ENCODE results near the gene CACNA1C.

CACNA1C gene

GRCh38 chr12:2686280-2686646 is 633.5 kb downstream of the CACNA1C start:
- DNase-seq (ENCODE audit: low read depth) = no peak
- TF ChIP-seq CTCF (IDR thresholded peaks at IDR 0.05; ENCODE audit: low read depth, low read length, missing control alignments) = no peak
- no peak overlapping the region for H3K4me3 ChIP-seq (ENCODE audit: low read depth, low read length)
- in situ Hi-C loops (cut with HindIII; ENCODE audit: low sequenced_read_pairs) = no loop called here

GRCh38 chr12:2687058-2687457 is 634.3 kb downstream of the CACNA1C start:
- no peak for TF ChIP-seq CTCF (IDR thresholded peaks at IDR 0.05; ENCODE audit: low read depth, low read length, missing control alignments)
- in situ Hi-C loops (cut with HindIII; ENCODE audit: low sequenced_read_pairs) = no loop called here
- H3K4me3 ChIP-seq (ENCODE audit: low read depth, low read length) = no peak overlapping the region
- DNase-seq (ENCODE audit: low read depth) = no peak

GRCh38 chr12:2687726-2688125 is 634.9 kb downstream of the CACNA1C start:
- DNase-seq (ENCODE audit: low read depth) = no peak
- no peak for TF ChIP-seq CTCF (IDR thresholded peaks at IDR 0.05; ENCODE audit: low read depth, low read length, missing control alignments)
- in situ Hi-C loops (cut with HindIII; ENCODE audit: low sequenced_read_pairs) = no loop called here
- H3K4me3 ChIP-seq (ENCODE audit: low read depth, low read length) = no peak overlapping the region

GRCh38 chr12:2688381-2688931 is 635.7 kb downstream of the CACNA1C start:
- DNase-seq (ENCODE audit: low read depth) = no peak
- H3K4me3 ChIP-seq (ENCODE audit: low read depth, low read length) = no peak overlapping the region
- in situ Hi-C loops (cut with HindIII; ENCODE audit: low sequenced_read_pairs) = no loop called here
- TF ChIP-seq CTCF (IDR thresholded peaks at IDR 0.05; ENCODE audit: low read depth, low read length, missing control alignments) = no peak

GRCh38 chr12:2689393-2689792 is 636.6 kb downstream of the CACNA1C start:
- in situ Hi-C loops (cut with HindIII; ENCODE audit: low sequenced_read_pairs) = no loop called here

GRCh38 chr12:2689879-2690278 is 637.1 kb downstream of the CACNA1C start:
- in situ Hi-C loops (cut with HindIII; ENCODE audit: low sequenced_read_pairs) = no loop called here
- TF ChIP-seq CTCF (IDR thresholded peaks at IDR 0.05; ENCODE audit: low read depth, low read length, missing control alignments) = no peak
- no peak overlapping the region for H3K4me3 ChIP-seq (ENCODE audit: low read depth, low read length)
- DNase-seq (ENCODE audit: low read depth) = no peak

More at GRCh38 chr12:2689393-2689792, 636.6 kb downstream of the CACNA1C start:
- no peak for DNase-seq (ENCODE audit: low read depth)
- TF ChIP-seq CTCF (IDR thresholded peaks at IDR 0.05; ENCODE audit: low read depth, low read length, missing control alignments) = no peak
- no peak overlapping the region for H3K4me3 ChIP-seq (ENCODE audit: low read depth, low read length)
